ENCODE results near the gene IFI27. TPM values are rescaled to one million over a fixed set of nuclear protein-coding genes. Genes with fewer than 3 reads are reported as not detected.
A peak's percentile ranks its signal among the peaks of the same experiment; 100 is the strongest.

Gene IFI27
- total and polyA plus RNA-seq, 2 of the 8 experiments (the other 6 are each of a cell fraction or from before 2014, with no cell fraction given) = 0.76 to 2.2 TPM

DNA sequence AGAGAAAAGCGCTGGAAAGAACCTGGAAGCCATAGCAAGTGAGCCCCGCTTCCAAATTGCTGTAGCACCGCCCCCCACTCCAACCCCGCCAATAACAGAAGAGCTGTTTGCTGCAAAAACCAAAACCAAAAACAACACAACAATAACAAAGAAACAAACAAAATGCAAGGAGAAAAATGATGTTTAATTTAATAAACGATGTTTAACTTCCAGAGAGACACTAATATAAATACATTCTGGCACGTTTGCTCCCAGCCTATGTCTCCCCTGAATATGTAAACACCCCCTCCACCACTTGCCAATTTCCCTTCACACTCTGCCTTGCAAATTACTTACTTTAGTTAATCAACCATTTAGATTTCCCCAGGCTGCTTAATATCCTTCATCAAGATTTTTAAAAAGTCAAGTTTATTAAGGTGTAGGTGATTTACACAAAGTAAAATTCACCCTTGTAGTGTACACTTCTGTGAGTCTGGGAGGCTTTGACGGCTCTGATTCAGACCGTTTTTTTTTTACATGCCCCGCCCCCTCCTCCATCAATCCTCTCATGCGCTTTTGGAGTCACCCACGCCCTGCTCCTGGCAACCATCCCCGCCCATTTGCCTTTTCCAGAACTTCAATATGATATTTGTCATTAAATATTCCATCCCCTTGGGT is 19.4 kb downstream of the IFI27 start:
- DNase-seq (ENCODE audit: low read depth in 1 of 2, low spot score in 2 of 2) = peak in 1 of 2 experiments; percentile 48
- peak overlapping the region; percentile 54 to 65 (median 62) for H3K4me3 ChIP-seq (ENCODE audit: extremely low read depth in 1 of 4, insufficient read depth in 2 of 4, low read depth in 3 of 4, low read length in 4 of 4)
- no peak for TF ChIP-seq RXRA (IDR thresholded peaks at IDR 0.05; ENCODE audit: insufficient read depth, low read depth, low read length)
- TF ChIP-seq, protein P1, sequence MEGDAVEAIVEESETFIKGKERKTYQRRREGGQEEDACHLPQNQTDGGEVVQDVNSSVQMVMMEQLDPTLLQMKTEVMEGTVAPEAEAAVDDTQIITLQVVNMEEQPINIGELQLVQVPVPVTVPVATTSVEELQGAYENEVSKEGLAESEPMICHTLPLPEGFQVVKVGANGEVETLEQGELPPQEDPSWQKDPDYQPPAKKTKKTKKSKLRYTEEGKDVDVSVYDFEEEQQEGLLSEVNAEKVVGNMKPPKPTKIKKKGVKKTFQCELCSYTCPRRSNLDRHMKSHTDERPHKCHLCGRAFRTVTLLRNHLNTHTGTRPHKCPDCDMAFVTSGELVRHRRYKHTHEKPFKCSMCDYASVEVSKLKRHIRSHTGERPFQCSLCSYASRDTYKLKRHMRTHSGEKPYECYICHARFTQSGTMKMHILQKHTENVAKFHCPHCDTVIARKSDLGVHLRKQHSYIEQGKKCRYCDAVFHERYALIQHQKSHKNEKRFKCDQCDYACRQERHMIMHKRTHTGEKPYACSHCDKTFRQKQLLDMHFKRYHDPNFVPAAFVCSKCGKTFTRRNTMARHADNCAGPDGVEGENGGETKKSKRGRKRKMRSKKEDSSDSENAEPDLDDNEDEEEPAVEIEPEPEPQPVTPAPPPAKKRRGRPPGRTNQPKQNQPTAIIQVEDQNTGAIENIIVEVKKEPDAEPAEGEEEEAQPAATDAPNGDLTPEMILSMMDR (IDR thresholded peaks at IDR 0.05; ENCODE audit: control extremely low read depth in 1 of 3, insufficient read depth in 1 of 3, low read depth in 1 of 3, low read length in 3 of 3) = no peak
- TF ChIP-seq ASH2L (IDR thresholded peaks at IDR 0.05; ENCODE audit: low read length) = no peak
- TF ChIP-seq SP1 (IDR thresholded peaks at IDR 0.05; ENCODE audit: low read depth, low read length) = no peak
- TF ChIP-seq BCL11A (IDR thresholded peaks at IDR 0.05; ENCODE audit: low read depth in 2 of 2, low read length in 2 of 2) = no peak
- no peak for TF ChIP-seq NANOG (IDR thresholded peaks at IDR 0.05; ENCODE audit: insufficient read depth, low read depth, low read length, poor library complexity, severe bottlenecking)
- no peak for TF ChIP-seq TCF12 (IDR thresholded peaks at IDR 0.05; ENCODE audit: low read depth, low read length)
- TF ChIP-seq, protein P2, sequence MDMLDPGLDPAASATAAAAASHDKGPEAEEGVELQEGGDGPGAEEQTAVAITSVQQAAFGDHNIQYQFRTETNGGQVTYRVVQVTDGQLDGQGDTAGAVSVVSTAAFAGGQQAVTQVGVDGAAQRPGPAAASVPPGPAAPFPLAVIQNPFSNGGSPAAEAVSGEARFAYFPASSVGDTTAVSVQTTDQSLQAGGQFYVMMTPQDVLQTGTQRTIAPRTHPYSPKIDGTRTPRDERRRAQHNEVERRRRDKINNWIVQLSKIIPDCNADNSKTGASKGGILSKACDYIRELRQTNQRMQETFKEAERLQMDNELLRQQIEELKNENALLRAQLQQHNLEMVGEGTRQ (IDR thresholded peaks at IDR 0.05; ENCODE audit: low read length) = no peak

More for the DNA sequence above, 19.4 kb downstream of the IFI27 start:
- Histone ChIP-seq H3K27me3 (replicated peaks in 1 of 4; ENCODE audit: control insufficient read depth in 3 of 4, extremely low read depth in 1 of 4, insufficient read depth in 3 of 4, low read length in 3 of 4) (no peaks in the 10 kb centered on the region; a peak in 1 of 7 replicates), H3K4ac (replicated peaks; ENCODE audit: insufficient read length, low read depth, low read length) (no peak overlapping the region), H4K20me1 (replicated peaks in 1 of 2; ENCODE audit: control insufficient read depth in 1 of 2, insufficient read depth in 2 of 2, low read length in 2 of 2) (no peaks in the 10 kb centered on the region), H2AK5ac (ENCODE audit: low read depth, low read length) (no peak overlapping the region), H3K14ac (ENCODE audit: insufficient read length) (no peak overlapping the region), H3K79me1 (ENCODE audit: low read depth, low read length) (no peaks in the 10 kb centered on the region), H3K18ac (ENCODE audit: extremely low read depth, low read length) (no peak overlapping the region), H3K56ac (replicated peaks; ENCODE audit: insufficient read length, low read depth, low read length) (no peak overlapping the region), H3K9ac (replicated peaks in 1 of 4; ENCODE audit: extremely low read depth in 1 of 4, low read depth in 3 of 4, low read length in 3 of 4) (peak overlapping the region in 1 of 4 experiments; percentile 19; a peak in 1 of 7 replicates), H3K9me3 (ENCODE audit: insufficient read depth in 2 of 2, low read depth in 1 of 2, low read length in 1 of 2) (no peaks in the 10 kb centered on the region), H3K4me1 (replicated peaks in 1 of 4; ENCODE audit: control insufficient read depth in 3 of 4, insufficient read depth in 4 of 4, low read length in 3 of 4) (peaks cover 0 to 4% (median 2%) of the 10 kb centered on the region in 4 experiments; a peak in 3 of 7 replicates), H3K36me3 (ENCODE audit: control insufficient read depth in 2 of 4, insufficient read depth in 4 of 4, low read length in 3 of 4) (no peaks in the 10 kb centered on the region), H4K91ac (replicated peaks; ENCODE audit: insufficient read length, low read length) (no peak overlapping the region), H2BK12ac (ENCODE audit: low read depth, low read length) (no peak overlapping the region), H3K23ac (ENCODE audit: insufficient read length) (no peak overlapping the region), H2BK20ac (ENCODE audit: low read length) (no peak overlapping the region), H4K8ac (ENCODE audit: extremely low read depth, insufficient read depth, low read length) (no peak overlapping the region), H3K23me2 (ENCODE audit: low read depth, low read length) (peaks cover 9% of the 10 kb centered on the region; the same call in 1 of the 2 replicates), H3K4me2 (ENCODE audit: insufficient read depth in 1 of 2, low read depth in 2 of 2, low read length in 2 of 2) (peak overlapping the region; percentile 77 to 88), H2BK120ac (replicated peaks; ENCODE audit: low read depth, low read length) (no peak overlapping the region), H2BK15ac (ENCODE audit: low read length) (no peak overlapping the region), H3K27ac (ENCODE audit: low read depth, low read length) (no peak overlapping the region), H4K5ac (ENCODE audit: insufficient read length, low read depth, low read length) (no peak overlapping the region), H3K79me2 (ENCODE audit: control insufficient read depth in 1 of 2, insufficient read depth in 2 of 2, low read length in 2 of 2) (no peaks in the 10 kb centered on the region), H2BK5ac (ENCODE audit: low read depth, low read length) (no peak overlapping the region), H2AFZ (ENCODE audit: low read length) (no peak overlapping the region; the same call in 1 of the 2 replicates)
- POLR2A ChIA-PET (ENCODE audit: partially characterized antibody) = interaction anchor here (0.6 to 2.7 kb wide), 5 partner anchors 13 to 116 kb away, joined by 3 to 11 read pairs (median 3); no protein-coding TSS in a partner anchor
- WGBS, 2 experiments (ENCODE audit: extremely low coverage in 1 of 2, insufficient coverage in 1 of 2, insufficient read length in 1 of 2, insufficient replicate concordance in 2 of 2, low coverage in 1 of 2, low lambda C conversion rate in 2 of 2, missing lambda C conversion rate in 1 of 2) = 3% methylated on average over 10 of the region's 12 CpGs; no CpG with 5 or more reads in 1 of the 2 experiments
- CTCF ChIA-PET (ENCODE audit: partially characterized antibody) = interaction anchor here (1.0 to 5.3 kb wide), 21 partner anchors 8 to 419 kb away, joined by 3 to 55 read pairs (median 6); partner anchors contain the start of gene OTUB2
- FAIRE-seq = no peak
